ENCODE measurements around the gene RMND5A.

Gene RMND5A

DNA sequence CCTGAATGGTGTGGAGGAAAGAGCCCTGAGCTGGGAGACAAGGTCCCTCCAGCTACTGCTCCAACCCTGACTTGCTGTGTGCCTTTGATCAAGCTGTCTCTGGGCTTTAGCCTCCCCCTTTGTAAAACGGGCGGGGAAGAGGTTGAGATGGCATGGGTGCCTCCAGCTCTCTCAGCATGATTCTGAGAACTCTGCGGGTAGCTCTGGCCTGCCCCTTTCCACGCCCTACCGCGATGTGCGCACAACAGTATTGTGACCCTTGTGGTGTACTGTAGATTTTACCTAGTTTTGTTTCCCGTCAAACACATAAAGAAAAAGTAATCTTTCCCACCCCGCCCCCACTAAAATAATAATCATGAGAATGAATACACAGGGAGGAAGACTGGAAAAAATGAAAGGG is 65.4 kb downstream of the RMND5A start:
- DNase-seq (ENCODE audit: low read depth in 1 of 2, low spot score in 1 of 2): no peak
- TF ChIP-seq JUND (IDR thresholded peaks at IDR 0.05; ENCODE audit: low read depth): no peak
- in situ Hi-C loops (cut with HindIII; ENCODE audit: low pct_unique_long_range_greater_than_20kb, low sequenced_read_pairs): no loop called here

DNA sequence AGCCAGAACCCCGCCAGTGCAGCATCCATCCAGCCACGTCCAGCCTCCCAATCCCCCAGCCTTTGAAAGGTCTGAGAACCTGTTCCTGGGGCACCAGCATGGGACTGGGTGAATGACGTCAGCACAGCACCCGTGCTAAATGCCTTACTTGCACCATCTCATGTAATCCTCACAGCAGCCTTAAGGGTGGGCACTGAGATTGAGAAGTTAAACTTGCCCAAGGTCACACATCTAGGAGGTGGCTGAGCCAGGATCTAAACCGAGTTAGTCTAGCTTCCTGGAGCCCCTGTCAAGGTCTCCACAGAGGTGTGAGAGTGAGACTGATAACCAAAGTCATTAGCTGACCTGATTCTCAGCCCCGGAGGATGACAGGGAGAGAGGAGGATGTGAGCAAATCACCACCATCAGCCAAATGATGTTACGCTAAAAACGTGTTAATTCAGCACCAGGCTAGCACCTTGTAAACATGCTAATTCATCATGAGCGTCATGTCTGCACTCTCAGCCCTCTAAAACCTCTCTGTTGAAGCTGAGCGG is 66.0 kb downstream of the RMND5A start:
- in situ Hi-C loops (cut with HindIII; ENCODE audit: low pct_unique_long_range_greater_than_20kb, low sequenced_read_pairs): no loop called here
- no peak for DNase-seq (ENCODE audit: low read depth in 1 of 2, low spot score in 1 of 2)
- TF ChIP-seq JUND (IDR thresholded peaks at IDR 0.05; ENCODE audit: low read depth): no peak

DNA sequence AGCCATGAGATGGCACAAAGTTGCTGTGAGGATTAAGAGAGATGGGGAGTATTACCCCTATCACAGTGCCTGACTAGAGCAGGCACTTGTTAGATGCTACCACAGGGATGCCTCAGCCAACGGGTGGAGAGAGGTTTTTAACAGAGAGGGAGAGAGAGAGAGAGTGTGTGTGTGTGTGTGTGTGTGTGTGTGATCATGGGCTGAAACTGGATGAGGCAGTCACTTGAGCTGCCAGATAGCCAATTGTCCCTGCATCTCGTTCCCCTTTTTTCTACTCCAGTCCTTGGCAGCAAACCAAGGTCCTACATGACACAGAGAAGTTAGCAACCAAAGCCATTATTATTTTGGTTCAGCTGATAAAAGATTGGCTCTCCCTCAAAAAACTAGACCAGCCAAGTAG is 67.6 kb downstream of the RMND5A start:
- no peak for DNase-seq (ENCODE audit: low read depth in 1 of 2, low spot score in 1 of 2)
- no peak for TF ChIP-seq JUND (IDR thresholded peaks at IDR 0.05; ENCODE audit: low read depth)
- in situ Hi-C loops (cut with HindIII; ENCODE audit: low pct_unique_long_range_greater_than_20kb, low sequenced_read_pairs): no loop called here

DNA sequence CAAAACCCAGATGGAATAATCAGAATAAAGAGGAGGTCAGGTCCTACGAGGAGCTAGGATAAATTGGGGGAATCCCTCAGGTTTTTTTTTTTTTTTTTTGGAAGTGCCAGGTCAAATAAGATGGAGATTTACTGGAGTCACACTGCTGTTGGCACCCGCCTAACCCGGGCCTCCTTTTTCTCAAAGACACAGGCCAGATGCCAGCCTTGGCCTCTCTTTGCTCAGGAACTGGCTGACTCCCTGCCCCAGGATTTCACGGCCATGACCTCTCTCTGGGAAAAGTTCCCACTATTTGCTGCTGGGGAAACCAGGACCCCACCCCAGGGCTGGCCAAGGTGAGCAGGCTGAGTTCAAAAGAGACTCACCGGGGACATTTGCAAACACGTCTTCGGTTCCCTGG is 68.1 kb downstream of the RMND5A start:
- in situ Hi-C loops (cut with HindIII; ENCODE audit: low pct_unique_long_range_greater_than_20kb, low sequenced_read_pairs): no loop called here
- no peak for DNase-seq (ENCODE audit: low read depth in 1 of 2, low spot score in 1 of 2)
- TF ChIP-seq JUND (IDR thresholded peaks at IDR 0.05; ENCODE audit: low read depth): no peak

DNA sequence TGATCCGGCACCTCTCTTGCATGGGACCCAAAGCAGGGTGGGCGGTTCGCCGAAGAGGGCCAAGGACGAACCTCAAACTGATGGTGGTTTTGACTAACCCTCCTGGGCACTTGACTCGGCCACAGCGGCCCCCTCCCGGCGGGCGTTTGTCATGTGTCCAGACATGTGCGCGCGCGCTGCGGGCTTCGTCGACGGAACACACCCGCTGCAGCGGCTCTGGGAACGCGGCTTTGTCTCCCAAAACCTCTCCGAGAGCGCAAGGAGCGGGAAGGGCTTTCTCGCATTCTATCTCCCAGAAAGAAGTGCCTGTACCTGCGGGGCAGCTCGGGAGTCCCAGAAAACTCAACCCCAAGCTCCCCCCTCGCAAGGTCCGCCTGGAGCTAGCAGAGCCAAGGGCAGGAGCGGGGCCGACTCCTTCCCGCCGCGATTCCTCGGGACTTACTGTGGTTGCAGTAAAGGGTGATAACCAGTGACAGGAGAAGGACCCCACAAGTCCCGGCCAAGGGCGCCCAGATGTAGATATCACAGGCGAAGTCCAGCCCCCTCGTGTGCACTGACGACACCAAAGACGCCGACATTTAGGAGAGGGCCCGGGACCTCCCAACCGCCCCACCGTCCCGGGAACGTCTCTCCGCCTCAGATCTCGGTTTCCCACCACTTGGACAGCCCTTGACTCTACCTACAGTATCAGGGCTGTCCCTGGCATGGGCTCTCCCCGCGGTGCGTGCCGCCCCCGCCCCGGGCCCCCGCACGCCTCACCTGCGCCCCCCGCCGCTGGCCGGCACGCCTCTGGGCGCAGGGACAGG is 69.0 kb downstream of the RMND5A start:
- no peak for TF ChIP-seq JUND (IDR thresholded peaks at IDR 0.05; ENCODE audit: low read depth)
- in situ Hi-C loops (cut with HindIII; ENCODE audit: low pct_unique_long_range_greater_than_20kb, low sequenced_read_pairs): no loop called here
- DNase-seq (ENCODE audit: low read depth in 1 of 2, low spot score in 1 of 2): no peak

DNA sequence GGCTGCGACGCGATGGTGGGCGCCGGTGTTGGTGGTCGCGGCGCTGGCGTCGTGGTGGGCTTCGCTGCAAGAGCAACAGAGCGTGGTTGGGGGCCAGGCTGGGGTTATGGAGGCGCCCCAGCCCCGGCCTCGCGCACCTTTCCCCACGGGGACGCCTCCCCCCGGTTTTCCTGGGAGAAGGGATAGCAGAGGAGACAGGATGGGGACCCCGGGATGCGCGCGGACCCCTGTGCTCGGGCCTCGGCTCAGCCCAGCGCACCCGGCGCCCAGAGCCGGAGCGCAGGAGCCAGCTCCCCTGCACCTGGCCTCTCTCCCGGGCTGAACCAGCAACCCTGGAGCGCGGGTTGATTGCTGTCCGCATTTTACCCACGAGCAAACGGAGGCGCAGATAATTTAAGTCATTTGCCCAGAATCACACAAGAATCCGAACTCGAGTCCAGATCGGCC is 69.6 kb downstream of the RMND5A start:
- in situ Hi-C loops (cut with HindIII; ENCODE audit: low pct_unique_long_range_greater_than_20kb, low sequenced_read_pairs): no loop called here
- TF ChIP-seq JUND (IDR thresholded peaks at IDR 0.05; ENCODE audit: low read depth): no peak
- no peak for DNase-seq (ENCODE audit: low read depth in 1 of 2, low spot score in 1 of 2)

DNA sequence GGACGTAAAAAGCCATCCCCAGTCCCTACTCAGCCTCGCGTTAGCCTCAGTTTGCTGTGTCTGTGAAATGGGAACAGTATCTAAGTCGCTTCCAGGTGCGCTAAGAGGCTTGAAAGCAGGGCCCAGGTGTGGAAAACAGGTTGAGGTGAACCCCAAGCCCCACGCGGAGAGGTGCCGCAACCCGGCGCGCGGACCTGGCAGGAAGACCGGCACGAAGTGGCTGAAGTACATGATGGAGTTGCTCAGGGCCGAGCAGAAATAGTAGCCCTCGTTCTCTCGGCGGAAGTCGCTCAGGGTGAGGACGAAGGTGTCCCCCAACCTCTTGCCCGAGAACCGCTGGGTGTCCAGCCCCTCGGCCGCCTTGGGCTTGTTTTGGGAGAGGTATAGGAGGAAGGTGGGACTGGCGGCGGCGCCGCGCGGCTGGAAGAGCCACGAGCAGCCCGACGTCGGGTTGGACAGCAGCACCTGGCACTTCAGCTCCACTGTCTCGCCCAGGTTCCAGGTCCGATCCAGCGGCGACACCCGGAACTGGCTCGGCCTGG is 70.1 kb downstream of the RMND5A start:
- in situ Hi-C loops (cut with HindIII; ENCODE audit: low pct_unique_long_range_greater_than_20kb, low sequenced_read_pairs): no loop called here
- no peak for DNase-seq (ENCODE audit: low read depth in 1 of 2, low spot score in 1 of 2)
- no peak for TF ChIP-seq JUND (IDR thresholded peaks at IDR 0.05; ENCODE audit: low read depth)

DNA sequence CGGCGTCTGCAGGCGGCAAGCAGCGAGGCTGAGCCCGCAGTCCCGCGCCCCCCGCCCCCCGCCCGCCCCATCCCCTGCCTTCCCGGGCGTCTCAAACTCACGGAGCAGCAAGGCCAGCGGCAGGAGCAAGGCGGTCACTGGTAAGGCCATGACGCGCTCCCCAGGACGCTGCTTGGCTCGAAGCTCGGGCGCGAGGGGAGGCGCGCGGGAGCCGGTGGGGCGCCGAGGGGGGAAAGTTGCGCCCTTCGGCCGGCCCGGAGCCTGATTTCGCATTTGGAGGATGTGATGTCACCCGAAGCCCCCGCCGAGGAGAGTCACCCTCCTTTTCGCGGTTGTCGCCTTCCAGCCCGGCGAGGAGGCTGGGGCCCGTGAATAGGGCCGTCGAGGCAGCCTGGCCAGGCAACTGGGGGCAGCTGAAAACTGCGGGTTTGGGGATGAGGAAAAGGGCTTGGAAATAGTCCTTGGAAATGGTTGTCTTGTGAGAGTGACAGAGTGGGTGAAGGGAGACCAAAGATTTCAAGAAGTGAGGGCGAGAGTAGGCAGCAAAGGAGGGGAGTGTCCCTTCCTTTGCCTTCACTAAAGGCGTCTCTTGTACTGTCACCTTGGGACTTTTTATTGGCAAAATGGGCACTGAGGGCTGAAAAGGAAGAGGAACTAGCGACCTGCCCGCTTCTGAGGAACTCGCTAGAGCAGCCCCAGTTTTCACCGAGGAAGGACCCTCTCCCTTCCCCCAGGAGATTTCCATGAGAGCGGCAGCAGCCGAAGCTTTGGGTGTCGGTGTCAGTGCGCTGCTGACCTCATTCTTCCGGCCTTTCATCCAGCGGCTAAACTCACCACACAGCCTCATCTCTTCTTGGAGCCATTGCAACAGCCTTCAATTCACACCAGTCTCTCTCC is 70.8 kb downstream of the RMND5A start, which contains the start of gene CD8A:
Gene CD8A, minus strand, starts transcription at position 238 of the 897 bp plus-strand sequence. Its CDS starts 88 bp downstream, at position 150.
- in situ Hi-C loops (cut with HindIII; ENCODE audit: low pct_unique_long_range_greater_than_20kb, low sequenced_read_pairs): no loop called here
- DNase-seq (ENCODE audit: low read depth in 1 of 2, low spot score in 1 of 2): no peak
- no peak for TF ChIP-seq JUND (IDR thresholded peaks at IDR 0.05; ENCODE audit: low read depth)

DNA sequence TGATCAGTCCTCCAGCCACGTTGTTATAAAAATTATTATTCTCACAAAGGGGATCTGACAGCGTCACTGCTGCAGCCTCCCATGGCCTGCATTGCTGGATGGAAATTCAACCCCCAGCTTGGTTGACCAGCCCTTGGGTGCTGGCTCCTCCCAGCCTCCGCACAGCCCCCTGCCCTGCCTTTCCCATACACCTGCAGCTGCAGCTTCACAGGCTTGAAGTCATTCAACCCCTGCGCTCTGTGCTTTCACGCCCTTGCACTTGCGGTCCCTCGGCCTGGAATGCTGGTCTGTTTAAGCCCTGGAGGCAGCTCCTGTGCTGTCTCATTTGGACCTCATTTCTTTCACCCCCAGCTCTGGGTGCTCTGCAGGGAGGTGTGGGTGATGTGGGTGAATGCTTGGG is 71.5 kb downstream of the RMND5A start:
- in situ Hi-C loops (cut with HindIII; ENCODE audit: low pct_unique_long_range_greater_than_20kb, low sequenced_read_pairs): no loop called here
- TF ChIP-seq JUND (IDR thresholded peaks at IDR 0.05; ENCODE audit: low read depth): no peak
- no peak for DNase-seq (ENCODE audit: low read depth in 1 of 2, low spot score in 1 of 2)

DNA sequence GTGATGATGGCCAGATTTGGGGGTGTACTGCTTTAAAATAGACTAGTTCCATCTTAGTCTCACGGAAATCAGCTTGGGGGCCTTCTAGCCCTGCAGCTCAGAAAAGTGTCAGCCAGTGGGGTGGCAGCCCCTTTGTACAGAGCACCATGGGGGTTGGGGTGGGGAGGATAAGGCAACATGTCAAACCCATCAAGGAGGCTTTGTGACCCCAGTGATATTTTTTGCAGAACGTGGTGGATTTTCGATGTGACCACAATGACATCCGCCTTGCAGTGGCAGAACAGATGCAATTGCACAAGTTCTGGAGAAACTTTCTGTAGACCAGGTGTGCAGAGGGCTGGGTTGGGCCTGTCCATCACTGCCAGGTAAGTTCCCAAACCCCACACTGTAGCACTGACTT is 73.7 kb downstream of the RMND5A start:
- no peak for DNase-seq (ENCODE audit: low read depth in 1 of 2, low spot score in 1 of 2)
- TF ChIP-seq JUND (IDR thresholded peaks at IDR 0.05; ENCODE audit: low read depth): no peak
- in situ Hi-C loops (cut with HindIII; ENCODE audit: low pct_unique_long_range_greater_than_20kb, low sequenced_read_pairs): no loop called here

DNA sequence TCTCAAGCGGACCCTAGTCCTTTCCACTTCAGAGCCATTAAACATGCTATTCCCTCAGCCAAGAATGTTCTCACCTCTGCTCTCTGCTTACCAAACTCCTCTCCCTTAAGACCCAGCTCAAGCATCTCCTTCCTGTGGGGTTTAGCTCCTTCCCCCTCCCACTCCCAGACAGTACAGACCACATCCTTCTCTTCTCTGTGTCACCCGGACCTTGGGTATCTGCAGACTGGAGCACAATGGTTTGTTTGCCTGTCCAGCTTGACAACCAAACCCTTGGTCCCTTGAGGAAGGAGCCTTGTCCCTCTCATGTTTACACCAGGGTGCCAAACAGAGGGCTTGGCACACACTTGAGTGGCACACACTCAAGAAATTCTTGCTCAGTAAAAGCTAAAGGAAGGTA is 74.8 kb downstream of the RMND5A start:
- in situ Hi-C loops (cut with HindIII; ENCODE audit: low pct_unique_long_range_greater_than_20kb, low sequenced_read_pairs): no loop called here
- no peak for DNase-seq (ENCODE audit: low read depth in 1 of 2, low spot score in 1 of 2)
- TF ChIP-seq JUND (IDR thresholded peaks at IDR 0.05; ENCODE audit: low read depth): no peak

DNA sequence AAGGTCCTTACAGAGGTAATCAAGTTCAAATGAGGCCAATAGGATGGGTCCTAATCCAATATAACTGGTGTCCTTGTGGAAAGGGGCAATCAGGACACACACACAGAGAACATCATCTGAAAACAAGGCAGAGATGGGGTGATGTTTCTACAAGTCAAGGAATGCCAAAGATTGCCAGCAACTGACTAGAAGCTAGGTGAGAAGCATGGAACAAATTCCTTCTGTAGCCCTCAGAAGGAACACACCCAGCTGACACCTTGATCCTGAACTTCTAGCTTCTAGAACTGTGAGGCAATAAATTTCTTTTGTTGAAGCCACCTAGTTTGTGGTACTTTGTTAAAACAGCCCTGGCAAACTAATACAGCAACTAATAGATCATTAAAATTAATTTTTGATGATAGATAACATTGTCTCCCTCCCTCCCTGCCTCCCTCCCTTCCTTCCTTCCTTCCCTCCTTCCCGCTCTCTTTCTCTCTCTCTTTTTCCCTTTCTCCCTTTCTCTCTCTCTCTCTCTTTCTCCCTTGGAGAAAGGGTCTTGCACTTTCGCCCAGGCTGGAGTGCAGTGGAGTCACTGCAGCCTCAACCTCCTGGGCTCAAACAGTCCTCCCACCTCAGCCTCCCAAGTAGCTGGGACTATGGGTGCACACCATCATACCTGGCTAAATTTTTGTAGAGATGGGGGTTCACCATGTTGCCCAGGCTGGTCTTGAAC is 80.9 kb downstream of the RMND5A start:
- in situ Hi-C loops (cut with HindIII; ENCODE audit: low pct_unique_long_range_greater_than_20kb, low sequenced_read_pairs): no loop called here
- DNase-seq (ENCODE audit: low read depth in 1 of 2, low spot score in 1 of 2): no peak
- no peak for TF ChIP-seq JUND (IDR thresholded peaks at IDR 0.05; ENCODE audit: low read depth)
